NCI-H82 treated with DMSO at 0.1 percent for 48 hours (cell line): ENCODE measurements around the gene COMMD3.
"Not testable (repeated sequence)": the region's sequence is repeated elsewhere in the genome, so short reads cannot be mapped to it uniquely, and the experiment has no call there.

Experiments used
- DNase-seq: peaks from one replicate; lab custom pipeline; 2025; ENCODE audit not compliant: unreplicated experiment; lab: John Stamatoyannopoulos, UW

Gene COMMD3

DNA sequence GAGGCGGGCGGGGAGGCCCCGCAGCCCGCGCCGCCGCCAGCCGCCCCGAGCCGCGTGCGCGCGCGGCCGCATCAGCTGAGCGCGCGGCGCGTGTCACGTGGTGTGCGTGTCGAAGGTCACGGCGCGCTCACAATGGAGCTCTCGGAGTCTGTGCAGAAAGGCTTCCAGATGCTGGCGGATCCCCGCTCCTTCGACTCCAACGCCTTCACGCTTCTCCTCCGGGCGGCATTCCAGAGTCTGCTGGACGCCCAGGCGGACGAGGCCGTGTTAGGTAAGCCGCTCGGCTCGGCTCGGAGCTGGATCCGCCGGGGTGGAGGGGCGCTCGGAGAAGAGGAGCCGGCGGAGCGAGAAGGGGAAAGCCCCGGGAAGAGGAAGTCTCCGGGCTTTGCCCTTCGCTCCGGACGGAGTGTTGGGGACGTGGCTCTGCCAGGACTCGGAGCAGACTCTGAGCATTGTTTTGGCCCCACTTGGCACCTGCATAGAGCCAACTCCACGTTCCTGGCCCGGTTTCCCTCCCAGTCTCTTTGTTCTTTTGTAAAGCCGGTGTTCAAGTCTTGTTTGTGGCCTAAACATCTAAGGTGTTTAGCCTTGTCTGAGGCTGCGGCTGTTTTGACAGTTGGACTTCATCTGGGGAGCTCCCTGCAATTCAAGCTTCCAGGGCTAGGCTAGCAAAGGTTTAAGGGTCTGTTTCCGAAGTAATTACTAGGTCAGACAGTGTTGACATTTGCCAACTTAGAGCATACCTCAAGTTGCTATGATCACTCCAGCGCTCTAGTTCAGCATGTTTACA lies at the start of gene COMMD3:
COMMD3 (plus strand) TSS at position 103 of the 790 bp plus-strand sequence; CDS start at position 133, 30 bp downstream.
- DNase-seq, result peak; percentile 29

DNA sequence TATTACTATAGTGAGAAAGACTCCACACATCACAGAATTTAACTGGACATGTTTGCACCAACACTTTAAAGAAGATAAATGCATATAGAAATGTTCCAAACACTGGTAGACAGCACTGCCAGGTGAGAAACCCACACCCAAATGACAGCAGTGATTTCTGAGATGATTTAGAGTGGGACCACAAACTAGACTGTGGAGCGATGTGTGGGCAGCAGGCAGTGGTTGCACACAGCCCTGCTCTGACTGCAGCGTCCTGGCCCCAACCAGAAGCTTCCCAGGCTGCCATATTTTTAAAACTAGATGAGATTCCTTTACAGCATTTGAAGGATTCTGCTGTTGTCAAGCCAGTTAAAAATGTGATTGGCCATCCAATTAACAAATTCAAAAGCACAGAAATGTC lies 47.7 kb upstream of the COMMD3 start:
- no peak for DNase-seq

DNA sequence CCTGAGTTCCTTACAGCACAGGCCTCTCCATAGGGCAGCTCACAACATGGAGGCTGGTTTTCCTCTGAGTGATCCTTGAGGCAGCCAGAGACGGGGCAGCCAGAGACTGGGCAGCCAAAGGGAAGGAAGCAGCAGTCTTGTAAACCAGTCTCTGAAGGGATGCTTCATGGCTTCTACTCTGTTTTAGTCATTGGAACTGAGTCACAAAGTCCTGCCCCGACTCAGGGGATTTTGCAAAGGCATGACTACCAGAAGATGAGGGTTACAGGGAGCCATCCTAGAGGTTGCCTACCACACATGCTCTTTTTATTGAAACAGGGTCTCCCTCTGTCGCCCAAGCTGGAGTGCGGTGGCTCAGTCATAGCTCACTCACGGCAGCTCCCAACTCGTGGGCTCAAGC lies 44.4 kb upstream of the COMMD3 start:
- DNase-seq, result no peak

DNA sequence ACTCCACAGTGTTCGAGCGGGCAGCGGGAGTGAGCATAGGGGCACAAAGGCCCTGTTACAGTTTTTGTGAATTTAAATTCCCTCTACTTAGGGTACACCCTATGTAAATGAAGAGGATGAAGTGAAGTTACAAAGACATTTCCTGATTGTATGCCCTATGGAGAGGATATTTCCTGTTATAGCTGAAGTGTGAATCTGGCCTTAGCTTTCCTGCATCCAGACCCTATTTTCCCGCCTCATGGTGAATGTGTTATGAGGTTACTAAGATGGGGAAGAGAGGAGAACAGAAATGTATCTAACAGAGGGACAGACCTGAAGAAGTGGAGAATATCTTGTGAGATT lies 37.8 kb upstream of the COMMD3 start:
- DNase-seq, result no peak

DNA sequence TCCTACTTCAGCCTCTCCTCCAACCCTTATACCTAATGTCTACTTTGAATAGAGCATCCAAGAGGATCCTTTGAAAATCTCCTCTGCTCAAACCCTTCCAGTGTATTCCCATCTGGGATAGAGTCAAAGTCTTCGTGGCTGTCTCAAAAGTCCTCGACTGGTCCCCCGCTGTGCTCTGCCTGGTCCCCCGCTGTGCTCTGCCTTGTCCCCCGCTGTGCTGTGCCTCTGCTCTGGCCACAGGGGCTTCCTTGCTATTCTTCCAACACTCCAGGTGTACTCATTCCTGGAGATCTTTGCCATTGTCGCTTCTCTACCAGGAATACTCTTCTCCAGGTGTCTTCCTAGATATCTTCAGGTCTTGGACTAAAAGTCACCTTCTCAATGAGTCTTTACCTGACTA lies 36.1 kb upstream of the COMMD3 start:
- no peak for DNase-seq

DNA sequence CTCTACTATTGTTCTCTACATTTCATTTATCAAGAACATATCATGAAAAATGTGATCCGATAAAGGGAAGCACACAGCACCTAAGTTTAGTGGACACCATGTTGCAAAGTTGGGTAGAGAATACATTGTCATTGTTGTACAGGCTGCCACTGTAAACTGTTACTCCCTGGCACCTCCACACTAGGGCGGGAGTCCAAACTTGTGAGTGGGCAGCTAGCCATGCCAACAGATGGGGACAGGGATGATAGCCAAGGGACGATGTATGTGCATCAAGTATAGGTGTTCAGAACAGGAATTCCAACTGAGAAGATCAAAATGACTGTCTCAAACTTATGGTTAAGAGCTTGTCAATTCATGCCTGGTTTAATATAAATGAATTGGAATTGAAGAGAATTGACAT lies 31.1 kb upstream of the COMMD3 start:
- no peak for DNase-seq

DNA sequence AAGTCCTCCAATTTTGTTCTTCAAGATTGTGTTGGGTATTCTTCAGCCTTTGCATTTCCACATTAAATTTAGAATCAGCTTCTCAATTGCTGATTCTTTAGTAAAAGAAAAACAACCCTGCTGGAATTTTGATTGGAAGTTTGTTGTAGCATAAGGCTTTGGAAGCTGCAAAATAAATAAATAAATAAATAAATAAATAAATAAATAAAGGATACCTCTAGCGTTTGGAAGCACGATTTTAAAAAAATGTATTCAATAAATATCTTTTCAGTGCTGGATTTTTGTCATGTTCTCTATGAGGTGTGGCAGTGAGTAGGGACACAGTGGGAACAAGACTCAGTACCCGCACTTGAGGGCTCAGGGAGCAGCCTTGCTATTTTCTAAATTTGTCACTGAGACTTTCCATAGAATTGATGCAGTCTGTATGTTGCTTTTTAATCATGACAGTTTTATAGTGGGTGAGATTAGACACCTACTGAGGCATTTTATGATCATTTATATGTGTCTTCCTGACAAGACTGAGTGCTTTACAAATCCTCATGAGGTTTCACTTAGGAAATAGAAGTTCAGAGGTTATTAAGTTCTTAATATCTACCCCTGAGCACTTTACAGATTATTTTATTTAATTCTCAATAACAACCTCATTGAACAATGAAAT lies 22.3 kb upstream of the COMMD3 start:
- DNase-seq, result no peak

DNA sequence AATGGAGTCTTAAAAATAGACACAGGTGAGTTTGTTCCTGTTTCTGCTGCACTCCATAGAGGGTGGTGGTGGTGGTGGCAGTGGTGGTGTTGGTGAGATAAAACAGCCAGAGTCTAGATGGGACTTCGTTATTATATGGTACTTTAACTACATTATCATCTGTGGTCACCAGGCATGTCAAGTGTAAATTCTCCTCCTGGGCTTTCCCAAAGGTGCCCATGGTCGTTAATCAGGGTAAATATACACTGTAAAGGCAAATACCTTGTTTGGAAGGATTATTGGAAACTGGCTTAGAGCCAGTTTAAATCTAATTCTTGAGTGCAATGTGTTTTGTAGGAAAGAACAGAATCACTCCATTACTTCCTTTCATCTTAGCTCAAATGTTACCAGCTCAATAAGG lies 21.5 kb upstream of the COMMD3 start:
- DNase-seq, result no peak

DNA sequence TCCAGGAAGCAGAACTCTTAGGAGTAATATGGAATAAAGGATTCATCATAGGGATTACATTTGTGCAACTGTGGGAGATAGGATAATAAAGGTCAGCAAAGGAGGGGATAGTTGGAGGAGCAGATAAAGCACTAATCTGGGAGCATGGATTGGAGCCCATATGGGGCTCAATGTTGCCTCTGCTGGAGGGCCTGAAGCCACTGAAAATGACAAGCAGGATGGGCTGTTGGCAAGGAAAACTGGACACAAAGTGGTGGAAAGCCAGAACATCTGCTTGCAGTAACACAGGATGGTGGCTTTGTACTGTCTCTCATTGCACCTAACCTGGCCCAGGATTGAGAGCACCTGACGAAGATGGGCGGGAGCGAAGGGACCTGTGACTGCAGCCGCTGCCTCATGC lies 15.0 kb upstream of the COMMD3 start:
- peak; percentile 18 for DNase-seq

DNA sequence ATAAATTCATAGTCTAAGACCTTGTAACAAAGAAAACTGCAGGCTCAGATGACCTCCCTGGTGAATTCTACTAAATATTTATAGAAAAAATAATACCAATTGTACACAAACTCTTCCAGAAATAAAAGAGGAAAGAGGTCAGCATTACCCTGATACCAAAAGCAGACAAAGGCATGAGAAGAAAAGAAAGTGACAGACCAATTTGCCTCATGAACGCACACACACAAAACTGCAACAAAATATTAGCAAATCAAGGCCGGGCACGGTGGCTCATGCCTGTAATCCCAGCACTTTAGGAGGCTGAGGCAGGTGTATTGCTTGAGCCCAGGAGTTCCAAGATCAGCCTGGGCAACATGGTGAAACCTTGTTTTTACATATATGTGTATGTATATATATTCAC lies 12.7 kb upstream of the COMMD3 start:
- DNase-seq, result no peak

DNA sequence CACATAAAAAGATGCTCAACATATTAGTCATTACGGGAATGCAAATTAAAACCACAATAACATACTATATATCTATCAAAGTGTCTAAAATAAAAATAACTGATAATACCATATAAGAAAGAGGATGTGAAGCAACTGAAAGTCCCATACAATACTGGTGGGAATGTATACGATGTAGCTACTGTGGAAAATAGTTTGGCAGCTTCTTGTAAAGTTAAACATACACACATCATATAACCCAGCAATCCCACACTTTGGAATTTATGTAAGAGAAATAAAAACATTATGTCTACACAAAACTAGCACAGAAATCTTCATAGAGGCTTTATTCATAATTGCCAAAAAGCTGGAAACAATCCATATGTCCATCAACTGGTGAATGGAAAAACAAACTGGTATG lies 10.5 kb upstream of the COMMD3 start:
- DNase-seq, result no peak

DNA sequence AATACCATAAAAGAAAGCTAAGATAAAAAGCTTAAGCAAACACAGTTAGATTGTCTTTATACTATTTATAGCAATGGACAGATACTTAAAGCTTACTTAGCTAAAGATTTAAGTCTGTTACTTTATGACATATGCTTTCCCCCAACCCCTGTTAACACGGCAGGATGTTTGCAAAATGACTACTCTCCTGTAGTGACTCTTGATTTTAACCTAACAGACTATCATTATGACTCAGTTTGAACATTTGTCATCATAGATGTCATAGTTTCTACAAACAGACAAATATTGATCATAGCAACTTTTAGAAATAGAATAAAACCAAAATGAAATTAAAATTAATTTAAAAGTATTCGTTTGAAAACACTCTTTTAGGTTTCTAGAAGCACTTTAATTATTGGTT lies 7.8 kb upstream of the COMMD3 start:
- no peak for DNase-seq

DNA sequence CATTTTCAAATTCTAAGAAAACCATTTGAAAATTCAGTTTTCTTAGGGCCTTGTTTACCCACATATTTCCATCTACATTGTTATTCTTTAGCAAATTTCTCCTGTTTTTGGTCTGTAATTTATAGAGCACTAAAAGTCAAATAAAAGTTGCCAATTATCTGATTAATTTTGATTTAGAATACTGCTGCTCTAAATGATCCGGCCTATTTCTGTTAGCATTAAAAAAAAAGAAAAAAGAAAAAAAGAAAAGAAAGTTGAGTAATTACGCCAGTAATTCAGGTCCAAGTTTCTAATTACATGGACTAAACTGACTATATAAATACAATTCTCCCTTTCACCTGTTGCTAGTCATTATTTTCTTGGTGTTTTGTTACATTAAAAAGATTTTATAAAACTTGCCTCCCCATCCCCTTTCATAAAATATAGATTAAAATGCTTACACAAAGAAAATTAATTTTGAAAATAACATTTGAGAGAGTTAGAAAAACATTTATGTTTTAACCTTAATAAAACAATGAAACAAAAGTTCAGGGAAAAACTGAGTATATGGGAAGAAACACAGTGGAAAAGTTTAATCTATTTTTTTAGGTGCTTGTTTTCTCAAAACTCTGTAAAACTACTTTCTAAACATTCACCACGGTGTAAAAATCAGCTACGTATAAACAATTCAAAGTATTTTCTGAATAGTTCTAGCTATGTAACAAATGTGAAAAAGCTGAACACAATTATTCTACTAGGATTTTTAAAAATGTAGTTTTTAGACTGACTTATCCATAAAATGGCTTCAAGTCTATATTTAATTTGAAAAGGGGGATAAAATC lies 6.8 kb upstream of the COMMD3 start:
- DNase-seq, result no peak

DNA sequence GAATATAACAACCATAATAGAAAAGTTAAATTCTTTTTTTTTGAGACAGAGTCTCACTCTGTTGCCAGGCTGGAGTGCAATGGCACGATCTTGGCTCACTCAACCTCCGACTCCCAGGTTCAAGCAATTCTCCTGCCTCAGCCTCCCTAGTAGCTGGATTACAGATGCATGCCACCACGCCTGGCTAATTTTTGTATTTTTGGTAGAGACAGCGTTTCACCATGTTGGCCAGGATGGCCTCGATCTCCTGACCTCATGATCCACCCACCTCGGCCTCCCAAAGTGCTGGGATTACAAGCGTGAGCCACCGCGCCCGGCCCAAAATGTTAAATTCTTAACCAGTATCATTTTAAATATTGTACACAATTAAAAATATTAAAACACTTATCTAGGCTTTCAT lies 6.2 kb upstream of the COMMD3 start:
- DNase-seq, result not testable (repeated sequence)

DNA sequence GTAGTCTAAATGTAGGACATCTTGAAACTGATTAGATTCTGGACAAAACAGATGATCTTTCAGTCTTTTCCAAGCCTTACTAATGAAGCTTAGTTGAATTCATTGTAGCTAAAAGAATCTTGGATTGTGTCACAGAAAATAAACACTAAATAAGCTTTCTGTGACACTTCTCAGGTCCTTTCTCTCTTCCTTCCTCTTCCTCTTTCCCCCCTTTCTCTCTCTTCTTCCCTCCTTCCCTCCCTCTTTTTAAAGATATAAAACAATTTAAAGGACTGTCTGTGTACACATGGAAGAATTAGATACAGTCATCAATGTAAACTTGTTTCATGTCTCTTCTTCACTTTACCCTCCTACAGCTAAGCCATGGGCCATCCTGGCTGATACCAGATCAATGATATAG lies 5.3 kb upstream of the COMMD3 start:
- DNase-seq, result no peak

DNA sequence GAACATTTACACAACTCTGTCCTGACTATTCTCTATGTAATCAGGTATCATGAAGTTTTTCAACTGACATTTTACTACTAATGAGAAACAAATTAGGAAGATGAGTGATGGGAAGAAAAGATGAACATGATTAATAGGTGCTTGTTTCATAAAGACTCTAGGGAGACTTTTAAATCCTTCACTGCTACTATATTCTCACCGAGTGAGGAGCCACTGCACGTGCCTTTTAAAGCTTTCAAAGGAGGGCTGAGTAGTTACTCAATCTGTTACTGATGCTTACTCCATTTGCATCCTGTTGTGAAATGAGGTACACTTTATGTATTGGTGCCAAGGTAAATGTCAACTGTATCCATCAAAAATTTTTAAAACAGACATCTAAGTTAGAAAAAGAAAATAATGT lies 1.3 kb upstream of the COMMD3 start:
- no peak for DNase-seq

DNA sequence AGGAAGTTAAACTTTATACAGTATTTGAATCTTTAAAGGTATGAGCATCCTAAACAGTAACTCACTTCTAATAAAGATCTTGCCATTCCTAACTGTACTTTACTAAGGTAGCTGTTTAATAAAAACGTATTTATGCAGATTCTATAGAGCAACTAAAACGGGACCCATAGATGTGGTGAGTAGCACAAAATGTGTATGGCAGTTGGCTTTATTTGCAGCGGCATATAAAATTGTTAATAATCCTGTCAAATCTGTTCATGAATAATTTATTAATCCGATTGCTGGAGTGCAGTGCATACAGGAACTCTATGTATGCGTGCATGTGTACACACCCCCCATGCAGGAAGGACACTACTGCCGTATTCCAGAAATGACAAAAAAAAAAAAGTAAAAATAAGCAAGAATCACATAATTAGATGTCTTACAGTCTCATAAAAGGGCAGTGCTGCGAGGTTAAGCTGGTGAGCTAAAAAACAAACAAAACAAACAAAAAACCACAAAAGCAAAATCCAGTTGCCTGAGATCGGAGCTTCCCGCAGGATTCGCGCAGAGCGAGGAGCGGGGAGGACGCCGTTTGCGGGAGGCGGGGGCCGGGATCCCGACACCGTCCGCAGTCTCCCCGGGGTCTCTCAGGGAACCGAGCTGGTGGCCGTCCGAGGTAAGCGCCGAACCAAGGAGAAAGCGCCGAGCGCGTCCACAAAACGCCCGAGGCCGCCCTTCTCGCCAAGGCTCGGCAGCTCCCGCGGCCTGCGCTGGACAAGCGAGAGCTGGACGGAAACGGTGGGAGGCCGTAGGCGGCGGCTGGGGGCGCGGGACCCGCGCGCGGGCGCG lies 518 bp upstream of the COMMD3 start:
- no peak for DNase-seq

DNA sequence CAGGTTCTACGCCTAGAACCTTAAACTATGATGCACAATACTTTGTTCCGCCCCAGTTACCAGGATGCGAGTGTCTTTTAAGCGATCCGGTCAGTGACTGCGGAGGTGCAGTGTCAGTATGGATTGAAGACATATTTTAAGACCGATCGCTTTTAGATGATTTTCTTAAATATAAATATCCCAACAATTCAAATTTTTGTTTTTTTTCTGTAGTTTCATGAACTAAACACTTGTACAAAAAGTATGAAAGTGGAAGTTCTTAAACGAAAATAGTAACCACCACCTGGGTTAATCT lies 835 bp downstream of the COMMD3 start:
- DNase-seq, result no peak

DNA sequence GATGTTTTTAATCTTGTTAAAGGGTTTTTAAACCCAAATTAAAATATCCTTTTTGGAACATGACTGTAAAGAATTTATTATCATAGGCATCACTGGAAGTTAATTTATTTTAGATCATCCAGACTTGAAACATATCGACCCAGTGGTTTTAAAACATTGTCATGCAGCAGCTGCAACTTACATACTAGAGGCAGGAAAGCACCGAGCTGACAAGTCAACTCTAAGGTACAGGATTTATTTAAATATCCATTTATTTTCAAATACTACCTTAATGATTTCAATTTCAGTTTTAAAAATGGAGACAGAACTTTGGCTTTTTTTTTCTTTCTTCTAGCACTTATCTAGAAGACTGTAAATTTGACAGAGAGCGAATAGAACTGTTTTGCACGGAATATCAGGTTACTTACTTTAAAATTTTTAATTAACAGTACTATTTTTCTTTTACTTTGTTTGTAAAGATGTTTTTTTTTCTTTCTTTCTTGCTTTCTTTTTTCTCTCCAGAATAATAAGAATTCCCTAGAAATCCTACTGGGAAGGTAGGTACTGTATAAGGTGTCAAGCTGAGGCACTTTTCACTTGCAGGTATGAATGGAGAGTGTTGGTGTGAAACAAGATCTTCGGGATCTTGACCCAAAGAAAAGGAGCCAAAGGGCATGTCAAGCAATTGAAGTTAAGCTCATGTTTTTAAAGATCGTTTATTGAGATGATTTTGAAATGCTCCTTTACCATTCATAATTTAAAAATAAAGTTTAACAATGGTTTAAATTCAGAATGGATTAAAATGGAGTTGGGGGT lies 1.8 kb downstream of the COMMD3 start:
- DNase-seq, result no peak

DNA sequence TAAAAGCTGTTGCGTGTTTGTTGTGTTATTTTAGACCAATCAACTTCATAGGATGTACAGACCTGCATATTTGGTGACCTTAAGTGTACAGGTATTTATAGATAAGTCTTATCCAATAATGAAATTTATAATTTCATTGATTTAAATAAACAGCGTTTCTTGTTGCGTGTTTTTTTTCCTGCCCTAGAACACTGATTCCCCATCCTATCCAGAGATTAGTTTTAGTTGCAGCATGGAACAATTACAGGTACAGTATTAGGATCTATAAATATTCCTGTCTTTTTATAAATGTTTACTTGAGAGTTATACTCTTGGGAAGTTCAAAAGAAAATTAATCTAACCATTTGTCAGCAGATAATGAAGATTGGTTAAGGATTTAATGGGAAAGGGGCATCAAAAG lies 2.6 kb downstream of the COMMD3 start:
- DNase-seq, result no peak

DNA sequence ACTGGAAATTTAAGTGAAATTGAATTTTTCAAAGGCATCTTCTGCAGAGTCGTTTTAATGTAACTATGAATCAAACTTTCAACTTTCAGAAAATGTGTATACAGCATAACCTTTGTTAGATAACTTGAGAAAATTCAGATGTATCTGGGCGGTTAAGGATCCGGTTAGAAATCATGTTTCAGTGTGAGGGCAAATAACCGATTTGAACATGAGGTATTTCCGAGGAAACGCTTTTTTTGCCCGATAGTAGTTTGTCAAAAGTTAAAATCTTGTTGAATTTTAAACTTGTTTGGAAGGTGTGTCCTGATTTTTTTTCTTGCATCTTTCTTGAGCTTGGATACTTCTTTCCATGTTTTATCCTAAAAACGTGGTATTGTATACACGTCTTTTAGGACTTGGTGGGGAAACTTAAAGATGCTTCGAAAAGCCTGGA lies 3.4 kb downstream of the COMMD3 start:
- DNase-seq, result no peak
